ENCODE measurements around the gene AMPD2.
A peak's percentile ranks its signal among the peaks of the same experiment; 100 is the strongest.

The AMPD2 gene

DNA sequence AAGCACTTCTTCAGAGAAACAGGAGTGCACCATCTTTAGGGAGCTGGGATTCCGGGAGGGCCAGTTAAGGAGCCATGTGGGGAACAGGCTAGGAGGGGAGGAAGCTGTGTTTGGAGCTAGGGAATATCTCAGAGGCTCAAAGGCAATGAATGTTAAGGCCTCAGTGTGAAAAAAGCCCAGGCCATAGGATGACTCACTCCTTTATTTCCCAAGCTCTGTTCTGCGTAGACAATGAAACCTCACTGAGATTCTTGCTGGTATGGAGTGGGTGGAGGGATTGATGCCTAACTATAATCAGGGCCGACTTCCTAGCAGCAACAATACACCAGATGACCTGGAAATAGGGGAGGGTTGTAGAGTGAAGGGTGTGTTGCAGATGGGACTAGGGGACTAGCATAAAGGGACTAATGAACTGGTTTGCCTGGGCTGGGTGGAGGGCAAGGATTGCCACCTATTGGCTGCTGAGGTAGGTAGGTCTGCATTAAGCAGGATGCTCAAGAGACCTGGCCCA lies 2.3 kb upstream of the AMPD2 start:
- peak; percentile 24 for DNase-seq (ENCODE audit: low read depth, low spot score)

DNA sequence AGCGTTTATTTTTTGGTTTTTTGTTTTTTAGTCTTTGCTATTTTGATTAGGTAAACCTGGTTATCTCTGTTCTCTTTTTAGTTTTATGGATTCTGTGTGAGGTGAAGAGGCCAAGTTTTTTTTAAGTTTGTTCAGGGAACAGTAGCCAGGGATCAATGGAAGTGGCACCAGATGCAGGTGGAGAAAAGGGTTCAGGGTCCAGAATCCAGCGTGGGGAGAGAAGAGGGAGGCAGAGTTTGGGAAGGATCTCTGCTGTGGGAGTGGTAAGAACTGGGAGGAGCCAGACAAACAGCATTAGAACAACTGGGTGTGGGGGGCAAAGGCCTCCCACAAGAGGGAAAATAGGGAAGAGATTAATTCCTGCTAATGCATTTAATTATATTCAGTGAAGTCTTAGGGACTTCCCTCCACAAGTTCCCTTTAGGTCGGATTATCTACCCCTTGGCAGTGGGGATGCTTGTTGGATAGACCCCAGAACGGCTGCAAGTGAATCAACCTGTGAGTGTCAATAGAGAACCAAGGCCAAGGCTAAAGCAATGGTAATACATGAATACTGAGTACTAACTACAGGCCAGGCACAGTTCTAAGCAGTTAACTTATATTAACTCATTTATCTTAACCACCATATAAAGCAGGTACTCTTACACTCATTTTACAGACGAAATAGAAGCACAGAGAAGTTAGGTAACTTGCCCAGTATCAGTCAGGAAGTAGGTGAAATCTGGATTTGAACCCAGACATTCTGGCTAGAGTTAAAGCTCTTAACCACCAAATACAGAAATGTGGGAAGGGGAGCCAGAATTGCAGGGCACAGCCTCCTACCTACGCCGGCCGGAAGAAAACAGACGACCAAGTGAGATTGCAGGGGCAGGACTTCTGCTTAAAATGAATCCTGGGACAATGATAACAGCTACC lies 719 bp upstream of the AMPD2 start:
- DNase-seq (ENCODE audit: low read depth, low spot score) = no peak

DNA sequence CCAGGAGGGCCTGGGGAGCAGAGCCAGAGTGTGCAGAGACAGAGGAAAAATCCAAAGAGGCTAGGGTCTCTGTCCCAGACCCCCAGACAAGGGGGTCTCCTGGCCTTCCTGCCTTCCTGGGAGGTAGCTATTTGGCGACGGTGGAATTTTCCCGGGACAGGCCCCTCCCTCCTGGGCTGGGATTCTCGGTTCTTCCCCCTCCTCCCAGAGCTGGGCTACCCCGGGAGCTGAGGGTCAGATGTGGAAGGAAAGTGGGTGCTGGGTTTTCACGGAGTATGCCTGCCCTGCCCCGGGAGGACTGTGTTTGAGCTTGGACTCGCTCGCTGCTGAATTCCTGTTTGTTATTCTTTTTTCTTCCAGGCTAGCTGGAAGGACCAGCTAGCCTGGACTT lies 759 bp downstream of the AMPD2 start:
- DNase-seq (ENCODE audit: low read depth, low spot score) = no peak

DNA sequence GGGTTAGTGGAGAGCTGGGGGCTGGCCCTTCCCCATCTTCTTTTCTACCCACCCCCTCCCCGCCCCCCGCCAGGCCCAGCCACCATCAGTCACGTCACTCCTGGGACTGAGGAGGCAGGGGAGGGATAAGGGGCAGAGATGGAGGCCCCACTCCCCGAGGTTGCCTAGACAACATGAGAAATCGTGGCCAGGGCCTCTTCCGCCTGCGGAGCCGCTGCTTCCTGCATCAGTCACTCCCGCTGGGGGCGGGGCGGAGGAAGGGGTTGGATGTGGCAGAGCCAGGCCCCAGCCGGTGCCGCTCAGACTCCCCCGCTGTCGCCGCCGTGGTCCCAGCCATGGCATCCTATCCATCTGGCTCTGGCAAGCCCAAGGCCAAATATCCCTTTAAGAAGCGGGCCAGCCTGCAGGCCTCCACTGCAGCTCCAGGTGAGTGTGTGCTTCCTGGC lies 1.2 kb downstream of the AMPD2 start:
- peak; percentile 77 for DNase-seq (ENCODE audit: low read depth, low spot score)

DNA sequence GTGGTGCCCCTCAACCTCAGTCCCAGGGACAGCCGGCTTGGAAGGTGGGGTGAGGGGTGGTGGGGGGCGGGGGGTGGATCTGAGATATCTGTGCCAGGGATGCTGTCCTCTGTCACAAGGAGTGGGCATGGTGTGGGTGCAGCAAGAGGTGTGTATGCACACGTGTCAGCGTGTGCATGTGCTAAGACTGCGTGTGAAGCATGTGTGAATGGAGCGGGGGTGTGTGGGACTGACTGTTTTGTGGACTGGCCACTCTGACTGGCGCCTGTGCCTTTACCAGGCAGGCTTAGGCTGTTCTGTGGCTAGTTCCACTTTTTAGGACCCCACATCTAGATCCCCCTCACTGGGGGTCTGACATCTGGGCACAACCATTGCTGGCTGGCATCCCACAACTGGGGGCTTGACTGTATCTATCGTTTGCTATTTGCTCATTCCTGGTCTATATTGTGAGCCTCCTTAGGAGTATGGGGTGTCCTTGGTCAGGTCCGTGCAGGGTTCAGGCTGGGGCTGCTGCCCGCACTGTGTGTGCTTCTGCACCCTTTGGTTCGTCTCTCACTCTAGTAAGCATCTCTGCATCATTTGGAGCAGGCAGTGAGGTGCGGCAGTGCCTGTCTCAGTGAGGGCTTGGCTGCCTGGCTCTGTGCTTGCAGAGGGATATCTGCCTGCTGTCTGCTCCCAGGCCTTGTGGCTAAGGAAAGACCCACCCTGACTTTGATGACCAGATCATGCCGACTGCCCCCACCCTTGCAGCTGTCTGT lies 1.9 kb downstream of the AMPD2 start:
- DNase-seq (ENCODE audit: low read depth, low spot score) = no peak

DNA sequence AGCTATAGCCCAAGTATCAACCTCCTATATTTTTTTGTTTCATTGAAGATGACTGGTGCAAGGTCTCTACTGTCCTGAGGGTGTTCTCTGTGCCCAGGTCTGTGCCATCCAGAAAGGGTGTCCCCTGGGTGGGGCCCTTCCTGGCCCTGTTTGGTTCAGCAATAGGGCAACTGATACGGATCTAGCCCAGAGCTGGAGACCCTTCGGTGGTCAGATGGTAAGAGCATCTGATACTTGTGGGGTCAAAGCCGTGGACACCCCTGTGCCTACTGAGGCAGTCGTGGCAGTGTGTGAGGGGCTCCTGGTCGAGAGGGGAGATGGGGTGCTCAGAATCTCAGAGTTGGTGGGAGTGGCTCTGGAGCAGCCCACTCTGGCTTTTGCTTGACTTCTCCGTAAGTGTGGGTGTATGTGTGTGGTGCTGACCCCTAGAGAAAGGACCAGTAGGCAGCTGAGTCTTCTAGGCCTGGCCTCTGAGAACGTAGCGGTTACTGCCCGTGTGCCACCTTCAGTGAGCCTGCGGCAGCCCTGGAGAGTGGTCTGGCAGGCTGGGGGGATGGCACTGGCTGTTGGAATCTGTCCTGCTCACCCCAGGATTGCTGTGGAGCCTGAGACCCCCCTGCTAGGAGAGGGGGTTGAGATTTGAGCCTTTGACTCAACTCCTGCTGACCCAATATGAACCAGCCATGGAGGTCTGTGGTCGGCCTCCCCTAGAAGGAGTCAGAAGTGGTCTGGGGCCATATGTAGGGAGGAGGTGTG lies 2.7 kb downstream of the AMPD2 start:
- no peak for DNase-seq (ENCODE audit: low read depth, low spot score)

DNA sequence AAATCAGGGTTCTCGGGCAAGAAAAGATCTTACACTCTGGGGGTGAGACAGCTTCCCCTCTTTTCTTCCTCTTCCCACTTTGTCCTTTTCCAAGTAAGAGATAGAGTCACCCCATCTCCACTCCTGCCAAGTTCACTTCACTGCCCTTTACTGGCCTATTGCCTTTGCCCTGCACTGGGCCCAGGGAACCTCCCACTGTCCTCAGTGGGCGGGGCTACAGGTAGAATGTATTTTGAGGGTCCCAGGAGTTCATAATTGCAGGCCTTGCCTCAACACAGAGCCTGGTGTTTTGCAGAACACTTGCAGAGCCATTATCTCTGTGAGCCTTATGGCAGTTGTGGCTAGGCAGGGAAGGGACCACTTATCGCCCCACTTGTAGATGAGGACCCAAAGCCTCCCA lies 3.3 kb downstream of the AMPD2 start:
- DNase-seq (ENCODE audit: low read depth, low spot score) = no peak

DNA sequence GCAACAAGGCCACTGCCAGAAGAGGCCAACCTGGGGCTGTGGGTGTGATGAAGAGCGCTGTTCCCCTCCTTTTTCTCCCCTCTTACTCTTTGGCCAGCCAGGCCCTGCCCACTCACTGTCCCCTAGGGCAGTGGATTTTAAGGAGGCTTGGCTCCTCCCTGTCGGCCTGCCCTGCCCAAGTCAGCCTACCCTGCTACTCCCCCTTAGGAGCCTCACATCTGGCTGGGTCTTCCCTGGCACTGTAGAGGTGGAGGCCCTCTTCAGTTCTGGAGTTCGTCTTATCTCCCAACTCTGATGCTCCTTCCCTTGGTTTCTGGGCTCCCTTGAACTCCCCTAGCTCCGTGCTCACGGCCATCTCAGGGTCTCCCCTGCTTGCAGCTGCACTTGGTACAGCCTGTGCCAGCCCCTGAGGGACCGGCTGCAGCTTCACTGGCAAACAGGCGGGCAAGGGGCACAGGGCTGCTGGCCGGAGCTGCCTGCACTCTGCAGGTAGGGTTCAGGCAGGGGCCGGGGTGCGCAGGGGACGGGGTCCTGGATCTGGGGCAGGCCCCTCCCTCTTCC lies 4.0 kb downstream of the AMPD2 start:
- no peak for DNase-seq (ENCODE audit: low read depth, low spot score)

DNA sequence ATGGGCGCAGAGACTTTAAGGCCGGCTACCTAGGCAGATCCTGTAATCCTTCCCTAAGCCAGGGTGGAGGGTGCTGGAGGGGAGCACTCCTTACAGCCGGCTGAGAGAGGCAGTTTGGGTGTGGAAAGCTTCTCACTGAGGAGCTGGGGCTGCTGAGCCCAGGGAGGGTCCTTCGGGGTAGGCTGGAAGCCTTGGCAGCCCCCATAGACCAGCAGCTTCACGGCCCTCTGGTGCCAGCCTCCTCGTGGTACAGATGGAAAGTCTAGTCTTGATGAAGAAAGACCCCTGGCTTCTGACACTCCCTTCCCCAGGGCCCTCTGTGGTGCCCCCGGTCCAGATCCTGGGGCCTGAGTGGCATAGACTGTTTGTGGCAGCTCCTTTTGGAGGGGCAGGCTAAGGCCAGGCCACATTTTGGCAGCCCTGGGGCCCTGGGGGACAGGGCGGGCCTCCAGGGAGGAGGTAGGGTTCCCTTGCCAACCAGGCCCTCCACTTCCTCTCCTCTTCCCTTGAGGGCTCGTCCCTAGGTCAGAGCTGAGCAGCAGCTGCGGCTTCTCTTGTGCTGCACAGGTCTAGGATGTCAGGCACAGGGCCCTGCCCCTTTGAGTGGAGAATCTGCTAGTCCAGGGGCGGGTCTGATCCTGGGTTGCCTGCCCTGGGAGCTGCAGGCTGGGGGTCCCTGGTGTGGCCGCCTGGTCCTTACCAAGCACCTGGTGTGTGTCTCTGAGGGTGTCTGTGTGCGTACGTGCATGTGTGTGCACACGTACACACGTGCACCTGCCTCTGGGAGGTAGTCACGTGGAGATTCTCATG lies 4.8 kb downstream of the AMPD2 start:
- no peak for DNase-seq (ENCODE audit: low read depth, low spot score)

DNA sequence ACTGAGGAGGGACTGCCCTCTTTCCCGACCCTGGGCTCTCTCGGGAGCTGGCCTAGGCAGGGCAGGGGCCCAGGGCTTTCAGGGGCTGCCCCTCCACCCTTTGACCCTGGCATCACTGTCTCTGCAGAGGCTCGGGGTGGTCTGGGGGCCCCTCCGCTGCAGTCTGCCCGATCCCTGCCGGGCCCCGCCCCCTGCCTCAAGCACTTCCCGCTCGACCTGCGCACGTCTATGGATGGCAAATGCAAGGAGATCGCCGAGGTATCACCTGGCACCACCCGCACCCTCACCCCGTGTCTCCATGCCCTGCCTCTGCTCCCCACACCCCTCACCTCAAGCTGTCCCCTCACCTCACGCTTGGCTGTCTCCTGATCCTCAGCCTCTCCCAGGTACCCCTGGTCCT lies 5.5 kb downstream of the AMPD2 start:
- DNase-seq (ENCODE audit: low read depth, low spot score) = no peak

DNA sequence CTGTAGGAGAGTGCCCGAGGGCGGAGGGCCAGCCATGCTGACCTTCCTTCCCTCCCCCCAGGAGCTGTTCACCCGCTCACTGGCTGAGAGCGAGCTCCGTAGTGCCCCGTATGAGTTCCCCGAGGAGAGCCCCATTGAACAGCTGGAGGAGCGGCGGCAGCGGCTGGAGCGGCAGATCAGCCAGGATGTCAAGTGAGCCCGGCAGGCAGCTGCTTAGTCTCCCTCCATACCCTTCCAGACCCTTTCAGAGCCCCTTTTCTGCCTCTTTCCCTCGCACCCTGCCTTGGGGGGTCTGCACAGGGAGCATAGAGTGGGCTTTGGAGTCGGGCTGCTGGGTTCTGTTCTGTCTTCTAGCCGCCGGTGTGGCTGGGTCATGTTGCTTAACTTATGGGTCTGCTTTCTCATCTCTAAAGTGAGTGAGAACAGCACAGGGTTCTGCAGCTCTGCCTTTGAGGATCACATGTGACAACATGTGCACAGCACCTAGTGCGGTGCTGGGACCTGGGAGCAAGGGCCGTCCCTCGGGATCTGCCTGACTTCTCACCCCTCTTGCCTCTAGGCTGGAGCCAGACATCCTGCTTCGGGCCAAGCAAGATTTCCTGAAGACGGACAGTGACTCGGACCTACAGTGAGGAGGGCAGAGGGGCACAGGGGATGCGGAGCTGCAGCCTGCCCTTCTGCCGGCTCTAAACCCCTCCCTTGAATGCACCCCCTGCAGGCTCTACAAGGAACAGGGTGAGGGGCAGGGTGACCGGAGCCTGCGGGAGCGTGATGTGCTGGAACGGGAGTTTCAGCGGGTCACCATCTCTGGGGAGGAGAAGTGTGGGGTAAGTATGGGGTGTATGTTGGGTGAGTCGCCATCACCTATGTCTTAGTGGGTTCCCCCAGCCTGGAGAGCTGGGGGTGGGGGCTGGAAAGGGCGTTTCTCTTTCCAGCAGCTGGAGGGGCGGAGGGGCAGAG lies 6.2 kb downstream of the AMPD2 start:
- no peak for DNase-seq (ENCODE audit: low read depth, low spot score)

DNA sequence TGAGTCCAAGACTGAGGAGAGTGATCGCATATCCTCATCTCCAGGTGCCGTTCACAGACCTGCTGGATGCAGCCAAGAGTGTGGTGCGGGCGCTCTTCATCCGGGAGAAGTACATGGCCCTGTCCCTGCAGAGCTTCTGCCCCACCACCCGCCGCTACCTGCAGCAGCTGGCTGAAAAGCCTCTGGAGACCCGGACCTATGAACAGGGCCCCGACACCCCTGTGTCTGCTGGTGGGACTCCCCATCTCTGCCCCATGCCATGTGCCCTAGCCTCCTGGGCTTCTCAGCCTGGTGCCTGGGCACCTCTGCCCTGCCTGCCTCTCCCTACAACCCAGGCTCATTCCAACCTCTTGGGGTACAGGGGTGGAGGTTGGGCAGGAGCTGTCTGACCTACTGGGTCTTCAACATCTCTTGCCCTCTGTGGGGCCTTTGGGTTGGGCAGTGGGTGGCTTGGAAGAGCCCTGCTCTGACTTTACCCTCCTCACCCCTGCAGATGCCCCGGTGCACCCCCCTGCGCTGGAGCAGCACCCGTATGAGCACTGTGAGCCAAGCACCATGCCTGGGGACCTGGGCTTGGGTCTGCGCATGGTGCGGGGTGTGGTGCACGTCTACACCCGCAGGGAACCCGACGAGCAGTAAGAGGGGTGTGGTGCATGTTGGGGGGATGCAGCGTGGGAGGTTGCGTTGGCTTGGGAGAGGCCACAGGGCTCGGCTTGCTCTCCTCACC lies 7.2 kb downstream of the AMPD2 start:
- no peak for DNase-seq (ENCODE audit: low read depth, low spot score)

DNA sequence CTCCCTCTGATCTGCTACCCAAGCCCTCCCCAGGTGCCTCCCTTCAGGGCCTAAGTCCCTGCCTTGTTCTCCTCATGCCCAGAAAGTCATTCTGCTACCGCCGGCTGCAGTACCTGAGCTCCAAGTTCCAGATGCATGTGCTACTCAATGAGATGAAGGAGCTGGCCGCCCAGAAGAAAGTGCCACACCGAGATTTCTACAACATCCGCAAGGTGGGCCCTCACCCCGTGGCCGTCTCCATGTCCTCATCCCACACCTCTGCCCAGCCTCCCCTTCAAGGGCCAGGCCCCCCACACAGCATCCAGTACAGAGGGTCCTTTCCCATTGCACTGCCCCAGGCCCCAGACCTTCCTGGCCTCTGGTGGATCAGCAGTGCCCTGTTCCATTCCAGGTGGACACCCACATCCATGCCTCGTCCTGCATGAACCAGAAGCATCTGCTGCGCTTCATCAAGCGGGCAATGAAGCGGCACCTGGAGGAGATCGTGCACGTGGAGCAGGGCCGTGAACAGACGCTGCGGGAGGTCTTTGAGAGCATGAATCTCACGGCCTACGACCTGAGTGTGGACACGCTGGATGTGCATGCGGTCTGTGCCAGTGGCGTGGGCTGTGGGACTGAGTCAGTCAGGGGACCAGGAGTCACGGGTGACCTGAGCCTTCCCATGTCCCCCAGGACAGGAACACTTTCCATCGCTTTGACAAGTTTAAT lies 8.2 kb downstream of the AMPD2 start:
- DNase-seq (ENCODE audit: low read depth, low spot score) = no peak

DNA sequence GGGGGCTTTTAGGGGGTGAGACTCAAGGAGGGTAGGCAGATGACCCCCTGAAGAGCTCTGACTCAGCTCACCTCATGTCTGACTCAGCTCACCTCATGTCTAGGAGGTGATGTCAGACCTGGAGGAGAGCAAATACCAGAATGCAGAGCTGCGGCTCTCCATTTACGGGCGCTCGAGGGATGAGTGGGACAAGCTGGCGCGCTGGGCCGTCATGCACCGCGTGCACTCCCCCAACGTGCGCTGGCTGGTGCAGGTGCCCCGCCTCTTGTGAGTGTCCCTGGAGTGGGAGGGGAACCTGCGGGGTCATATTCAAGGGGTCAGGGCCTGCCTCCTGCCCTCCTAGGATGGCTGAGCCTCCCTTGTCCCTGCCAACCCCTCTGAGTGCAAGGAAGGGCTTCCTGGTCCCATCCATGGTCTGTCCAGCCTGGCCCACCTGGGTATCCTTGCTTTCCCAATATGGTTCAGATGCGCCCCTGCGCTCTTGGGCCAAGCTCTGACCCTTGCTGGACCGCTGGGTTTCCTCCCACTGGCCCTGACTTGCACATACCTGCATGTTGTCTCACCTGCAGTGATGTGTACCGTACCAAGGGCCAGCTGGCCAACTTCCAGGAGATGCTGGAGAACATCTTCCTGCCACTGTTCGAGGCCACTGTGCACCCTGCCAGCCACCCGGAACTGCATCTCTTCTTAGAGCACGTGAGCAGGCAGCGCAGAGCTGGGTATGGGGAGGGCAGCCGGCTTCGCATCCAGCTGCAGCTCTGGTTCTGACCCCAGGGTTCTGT lies 9.1 kb downstream of the AMPD2 start:
- DNase-seq (ENCODE audit: low read depth, low spot score) = no peak

DNA sequence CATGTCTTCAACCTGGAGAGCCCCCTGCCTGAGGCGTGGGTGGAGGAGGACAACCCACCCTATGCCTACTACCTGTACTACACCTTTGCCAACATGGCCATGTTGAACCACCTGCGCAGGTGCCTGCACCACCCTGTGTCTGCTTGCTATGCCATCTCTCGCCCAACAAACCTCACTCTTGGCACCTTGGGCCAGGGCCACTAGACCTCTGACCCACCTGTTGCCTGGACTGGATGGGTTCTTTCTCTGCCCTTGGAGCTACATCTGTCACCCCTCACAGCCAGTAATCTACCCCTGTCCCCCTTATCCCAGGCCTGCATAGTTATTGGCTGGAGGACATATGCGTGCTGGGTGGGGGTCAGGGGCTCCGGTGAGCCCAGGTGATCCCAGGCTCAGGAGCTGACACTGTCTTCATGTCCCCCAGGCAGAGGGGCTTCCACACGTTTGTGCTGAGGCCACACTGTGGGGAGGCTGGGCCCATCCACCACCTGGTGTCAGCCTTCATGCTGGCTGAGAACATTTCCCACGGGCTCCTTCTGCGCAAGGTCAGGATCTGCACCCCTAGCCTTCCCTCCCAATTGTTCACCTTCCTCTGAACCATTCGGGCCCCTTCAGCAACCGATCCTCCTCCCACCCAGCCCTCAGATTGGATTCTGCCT lies 9.9 kb downstream of the AMPD2 start:
- no peak for DNase-seq (ENCODE audit: low read depth, low spot score)

DNA sequence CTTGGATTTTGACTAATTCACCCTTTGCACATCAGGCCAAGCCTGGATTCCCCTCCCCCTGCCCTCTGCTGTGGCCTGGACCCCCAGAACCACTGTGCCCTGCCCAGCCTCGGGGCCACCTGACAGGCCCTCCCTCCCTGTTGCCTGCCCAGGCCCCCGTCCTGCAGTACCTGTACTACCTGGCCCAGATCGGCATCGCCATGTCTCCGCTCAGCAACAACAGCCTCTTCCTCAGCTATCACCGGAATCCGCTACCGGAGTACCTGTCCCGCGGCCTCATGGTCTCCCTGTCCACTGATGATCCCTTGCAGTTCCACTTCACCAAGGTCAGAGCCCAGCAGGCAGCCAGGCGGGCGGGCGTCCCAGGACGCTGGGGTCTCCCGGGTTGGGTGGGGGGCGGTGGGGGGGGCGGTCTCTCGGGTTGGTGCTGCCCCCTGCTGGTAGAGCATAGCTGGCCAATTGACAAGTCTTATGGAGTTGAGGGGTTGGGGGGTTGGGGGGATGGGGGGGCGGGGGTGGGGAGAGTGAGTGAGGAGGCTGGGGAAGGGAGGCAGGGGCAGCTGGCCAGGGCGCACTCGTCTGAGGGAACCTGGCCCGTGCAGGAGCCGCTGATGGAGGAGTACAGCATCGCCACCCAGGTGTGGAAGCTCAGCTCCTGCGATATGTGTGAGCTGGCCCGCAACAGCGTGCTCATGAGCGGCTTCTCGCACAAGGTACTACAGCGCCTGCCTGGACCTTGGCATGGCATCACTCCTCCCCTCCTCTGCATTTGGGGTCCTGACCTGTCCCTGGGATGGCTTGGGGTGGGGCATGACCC lies 10.7 kb downstream of the AMPD2 start:
- no peak for DNase-seq (ENCODE audit: low read depth, low spot score)
